ENCODE data around the gene ADGRG2.

Gene ADGRG2

DNA sequence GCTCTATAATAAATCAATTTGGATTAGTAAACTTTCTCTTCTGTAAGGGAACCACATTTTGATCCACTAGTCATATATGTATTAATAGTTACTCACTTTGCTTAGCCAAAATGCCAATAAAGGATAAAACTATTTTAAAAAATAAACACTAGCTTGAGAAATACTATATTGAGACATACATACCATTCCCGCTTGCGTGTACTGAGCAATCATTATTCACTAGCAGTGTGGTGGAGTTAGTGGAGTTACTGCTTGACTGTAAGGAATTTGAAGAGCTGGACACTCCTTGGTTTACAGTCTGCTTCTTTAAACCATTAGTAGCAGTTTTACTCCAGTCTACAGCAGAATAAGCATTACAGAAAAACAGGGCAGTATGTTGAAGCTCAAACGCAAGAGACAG is 127.6 kb downstream of the ADGRG2 start:
- no peaks in the 10 kb centered on the region for H3K27me3 ChIP-seq
- no peaks in the 10 kb centered on the region for H3K9me3 ChIP-seq
- H3K27ac ChIP-seq = no peak overlapping the region
- no peak overlapping the region for H3K4me3 ChIP-seq (ENCODE audit: low read depth in 1 of 2, low read length in 1 of 2)
- H3K36me3 ChIP-seq = no peaks in the 10 kb centered on the region
- H3K4me1 ChIP-seq (ENCODE audit: control insufficient read depth in 1 of 2, insufficient read depth in 1 of 2, low read depth in 1 of 2, low read length in 1 of 2) = no peaks in the 10 kb centered on the region
- TF ChIP-seq CTCF (IDR thresholded peaks at IDR 0.05) = no peak

DNA sequence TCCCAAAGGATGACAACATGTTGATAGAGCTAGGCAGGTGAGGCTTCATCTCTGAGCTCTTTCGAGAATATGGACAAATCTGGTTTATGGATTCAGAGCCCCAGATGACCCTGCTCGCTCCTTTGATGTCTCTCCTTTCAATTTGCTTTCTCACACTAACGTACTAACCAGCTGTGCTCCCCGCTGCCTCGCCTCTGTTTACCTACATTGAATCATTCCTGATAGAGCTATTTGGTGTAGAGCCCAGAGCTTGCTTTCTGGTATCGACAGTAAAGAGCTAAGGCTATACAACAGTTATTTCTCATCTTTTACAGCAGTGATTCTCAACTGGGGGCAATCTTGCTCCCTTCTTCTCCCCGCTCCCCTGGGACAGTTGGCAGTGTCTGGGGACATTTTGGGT is 129.4 kb downstream of the ADGRG2 start:
- Histone ChIP-seq H3K9me3 (no peaks in the 10 kb centered on the region), H3K4me1 (ENCODE audit: control insufficient read depth in 1 of 2, insufficient read depth in 1 of 2, low read depth in 1 of 2, low read length in 1 of 2) (no peaks in the 10 kb centered on the region), H3K4me3 (ENCODE audit: low read depth in 1 of 2, low read length in 1 of 2) (no peak overlapping the region), H3K36me3 (no peaks in the 10 kb centered on the region), H3K27me3 (no peaks in the 10 kb centered on the region), H3K27ac (no peak overlapping the region)
- TF ChIP-seq CTCF (IDR thresholded peaks at IDR 0.05) = no peak

GRCh38 chrX:18985186-18985435 is 137.2 kb downstream of the ADGRG2 start:
- Histone ChIP-seq H3K27ac (peak overlapping the region; percentile 97), H3K4me3 (ENCODE audit: low read depth in 1 of 2, low read length in 1 of 2) (peak overlapping the region; percentile 77), H3K36me3 (no peaks in the 10 kb centered on the region), H3K4me1 (ENCODE audit: control insufficient read depth in 1 of 2, insufficient read depth in 1 of 2, low read depth in 1 of 2, low read length in 1 of 2) (peaks cover 18 to 34% of the 10 kb centered on the region in 2 experiments), H3K9me3 (no peaks in the 10 kb centered on the region), H3K27me3 (no peaks in the 10 kb centered on the region)
- TF ChIP-seq CTCF (IDR thresholded peaks at IDR 0.05) = no peak

GRCh38 chrX:18984381-18985185 is 137.7 kb downstream of the ADGRG2 start:
- no peaks in the 10 kb centered on the region for H3K9me3 ChIP-seq
- H3K27ac ChIP-seq = peak overlapping the region; percentile 97
- H3K27me3 ChIP-seq = no peaks in the 10 kb centered on the region
- peak overlapping the region; percentile 77 for H3K4me3 ChIP-seq (ENCODE audit: low read depth in 1 of 2, low read length in 1 of 2)
- peaks cover 18 to 34% of the 10 kb centered on the region in 2 experiments for H3K4me1 ChIP-seq (ENCODE audit: control insufficient read depth in 1 of 2, insufficient read depth in 1 of 2, low read depth in 1 of 2, low read length in 1 of 2)
- no peaks in the 10 kb centered on the region for H3K36me3 ChIP-seq
- peak; percentile 75 for TF ChIP-seq CTCF (IDR thresholded peaks at IDR 0.05)

GRCh38 chrX:18983666-18984380 is 138.4 kb downstream of the ADGRG2 start, which contains the start of gene PHKA2:
Gene PHKA2, minus strand, starts transcription at chrX:18984114. Its CDS starts 182 bp downstream, at chrX:18983932.
- peak within 1 kb of the TSS; percentile 77 for H3K4me3 ChIP-seq (ENCODE audit: low read depth in 1 of 2, low read length in 1 of 2)
- H3K27ac ChIP-seq = peak within 1 kb of the TSS; percentile 97
- H3K36me3 ChIP-seq = no peaks in the 10 kb centered on the region
- H3K27me3 ChIP-seq = no peaks in the 10 kb centered on the region
- peaks cover 18 to 34% of the 10 kb centered on the region in 2 experiments for H3K4me1 ChIP-seq (ENCODE audit: control insufficient read depth in 1 of 2, insufficient read depth in 1 of 2, low read depth in 1 of 2, low read length in 1 of 2)
- no peak for TF ChIP-seq CTCF (IDR thresholded peaks at IDR 0.05)
- no peaks in the 10 kb centered on the region for H3K9me3 ChIP-seq
